T-helper 2 cell treated with Interferon-gamma antibody and Interleukin-4, amounts not matched to agents 5 μg/mL and 100 μg/mL, for 36 hours (primary cell): ENCODE data around the gene CHSY1.

ENCODE experiments used
- DNase-seq: peaks from one replicate; pipeline ENCODE4 v3.0.0; 2021; ENCODE audit warnings: low spot score
- H3K27ac Mint-ChIP-seq: one replicate; pipeline ENCODE4 v1.8.0; 2021; ENCODE audit warnings: mild to moderate bottlenecking, mixed read lengths
- H3K27me3 Mint-ChIP-seq: one replicate; pipeline ENCODE4 v1.8.0; 2021; ENCODE audit warnings: low read depth, mixed read lengths
- H3K36me3 Mint-ChIP-seq: one replicate; pipeline ENCODE4 v1.8.0; 2021; ENCODE audit warnings: low read depth, mixed read lengths
- H3K4me1 Mint-ChIP-seq: one replicate; pipeline ENCODE4 v1.8.0; 2021; ENCODE audit warnings: low read depth, mixed read lengths
- H3K4me3 Mint-ChIP-seq: one replicate; pipeline ENCODE4 v1.8.0; 2022; ENCODE audit warnings: mild to moderate bottlenecking, moderate library complexity, mixed read lengths
- H3K9me3 Mint-ChIP-seq: one replicate; pipeline ENCODE4 v1.8.0; 2021; ENCODE audit warnings: mixed read lengths

Gene CHSY1

GRCh38 chr15:101156061-101156460, 95.8 kb downstream of the CHSY1 start:
- H3K9me3 Mint-ChIP-seq = no peaks in the 10 kb centered on the region
- no peaks in the 10 kb centered on the region for H3K27me3 Mint-ChIP-seq
- peaks cover 25% of the 10 kb centered on the region for H3K4me1 Mint-ChIP-seq
- DNase-seq = no peak
- no peaks in the 10 kb centered on the region for H3K36me3 Mint-ChIP-seq
- H3K27ac Mint-ChIP-seq = no peak overlapping the region
- H3K4me3 Mint-ChIP-seq = no peak overlapping the region

- no peak overlapping the region for H3K27ac Mint-ChIP-seq
- no peaks in the 10 kb centered on the region for H3K36me3 Mint-ChIP-seq
Measured at GRCh38 chr15:101153801-101154656, 97.8 kb downstream of the CHSY1 start.

GRCh38 chr15:101152914-101153313, 98.9 kb downstream of the CHSY1 start:
- Mint-ChIP-seq H3K36me3 (no peaks in the 10 kb centered on the region), H3K4me1 (peaks cover 18% of the 10 kb centered on the region), H3K27me3 (no peaks in the 10 kb centered on the region), H3K27ac (no peak overlapping the region), H3K4me3 (no peak overlapping the region), H3K9me3 (no peaks in the 10 kb centered on the region)
- DNase-seq = no peak

More at GRCh38 chr15:101153801-101154656, 97.8 kb downstream of the CHSY1 start:
- Mint-ChIP-seq H3K27me3 (no peaks in the 10 kb centered on the region), H3K4me3 (no peak overlapping the region), H3K9me3 (no peaks in the 10 kb centered on the region), H3K4me1 (peaks cover 17% of the 10 kb centered on the region)
- no peak for DNase-seq

GRCh38 chr15:101151288-101151687, 100.6 kb downstream of the CHSY1 start:
- Mint-ChIP-seq H3K4me1 (peaks cover 21% of the 10 kb centered on the region), H3K36me3 (no peaks in the 10 kb centered on the region), H3K4me3 (peak overlapping the region; percentile 5), H3K27me3 (peaks cover 2% of the 10 kb centered on the region), H3K9me3 (no peaks in the 10 kb centered on the region), H3K27ac (no peak overlapping the region)
- no peak for DNase-seq

GRCh38 chr15:101150723-101151040, 101.2 kb downstream of the CHSY1 start:
- no peaks in the 10 kb centered on the region for H3K9me3 Mint-ChIP-seq
- H3K4me3 Mint-ChIP-seq = no peak overlapping the region
- no peaks in the 10 kb centered on the region for H3K36me3 Mint-ChIP-seq
- no peak for DNase-seq
- peaks cover 2% of the 10 kb centered on the region for H3K27me3 Mint-ChIP-seq
- H3K4me1 Mint-ChIP-seq = peaks cover 24% of the 10 kb centered on the region
- no peak overlapping the region for H3K27ac Mint-ChIP-seq

GRCh38 chr15:101149864-101150722, 101.8 kb downstream of the CHSY1 start:
- Mint-ChIP-seq H3K27ac (no peak overlapping the region), H3K27me3 (peaks cover 2% of the 10 kb centered on the region), H3K4me1 (peaks cover 25% of the 10 kb centered on the region), H3K9me3 (no peaks in the 10 kb centered on the region), H3K36me3 (no peaks in the 10 kb centered on the region), H3K4me3 (no peak overlapping the region)
- DNase-seq = no peak

- H3K4me1 Mint-ChIP-seq = peaks cover 30% of the 10 kb centered on the region
- H3K36me3 Mint-ChIP-seq = no peaks in the 10 kb centered on the region
- no peaks in the 10 kb centered on the region for H3K9me3 Mint-ChIP-seq
- no peak for DNase-seq
- peaks cover 2% of the 10 kb centered on the region for H3K27me3 Mint-ChIP-seq
- no peak overlapping the region for H3K27ac Mint-ChIP-seq
- no peak overlapping the region for H3K4me3 Mint-ChIP-seq
Measured at GRCh38 chr15:101148881-101149664, 102.8 kb downstream of the CHSY1 start.

GRCh38 chr15:101148166-101148880, 103.5 kb downstream of the CHSY1 start:
- Mint-ChIP-seq H3K27ac (no peak overlapping the region), H3K4me1 (peaks cover 30% of the 10 kb centered on the region), H3K4me3 (no peak overlapping the region), H3K36me3 (no peaks in the 10 kb centered on the region), H3K27me3 (peaks cover 2% of the 10 kb centered on the region), H3K9me3 (no peaks in the 10 kb centered on the region)
- DNase-seq = no peak

- Mint-ChIP-seq H3K27me3 (peaks cover 2% of the 10 kb centered on the region), H3K27ac (no peak overlapping the region), H3K4me3 (no peak overlapping the region), H3K4me1 (peaks cover 30% of the 10 kb centered on the region), H3K9me3 (no peaks in the 10 kb centered on the region), H3K36me3 (no peaks in the 10 kb centered on the region)
- DNase-seq = no peak
Measured at GRCh38 chr15:101147181-101147580, 104.7 kb downstream of the CHSY1 start.

- H3K4me3 Mint-ChIP-seq = no peak overlapping the region
- no peak overlapping the region for H3K27ac Mint-ChIP-seq
- H3K36me3 Mint-ChIP-seq = no peaks in the 10 kb centered on the region
- peaks cover 2% of the 10 kb centered on the region for H3K27me3 Mint-ChIP-seq
- no peaks in the 10 kb centered on the region for H3K9me3 Mint-ChIP-seq
- H3K4me1 Mint-ChIP-seq = peaks cover 26% of the 10 kb centered on the region
- DNase-seq = no peak
Measured at GRCh38 chr15:101146118-101146702, 105.6 kb downstream of the CHSY1 start.

GRCh38 chr15:101145362-101145761, 106.5 kb downstream of the CHSY1 start:
- Mint-ChIP-seq H3K9me3 (no peaks in the 10 kb centered on the region), H3K4me3 (no peak overlapping the region)
- DNase-seq = no peak

GRCh38 chr15:101143321-101143720, 108.5 kb downstream of the CHSY1 start:
- H3K4me3 Mint-ChIP-seq = no peak overlapping the region
- peaks cover 2% of the 10 kb centered on the region for H3K27me3 Mint-ChIP-seq
- peaks cover 19% of the 10 kb centered on the region for H3K4me1 Mint-ChIP-seq
- DNase-seq = no peak
- H3K27ac Mint-ChIP-seq = no peak overlapping the region
- no peaks in the 10 kb centered on the region for H3K9me3 Mint-ChIP-seq
- H3K36me3 Mint-ChIP-seq = no peaks in the 10 kb centered on the region

More at GRCh38 chr15:101145362-101145761, 106.5 kb downstream of the CHSY1 start:
- Mint-ChIP-seq H3K4me1 (peaks cover 21% of the 10 kb centered on the region), H3K27ac (no peak overlapping the region), H3K36me3 (no peaks in the 10 kb centered on the region), H3K27me3 (peaks cover 2% of the 10 kb centered on the region)

GRCh38 chr15:101142711-101143110, 109.1 kb downstream of the CHSY1 start:
- peaks cover 2% of the 10 kb centered on the region for H3K27me3 Mint-ChIP-seq
- H3K36me3 Mint-ChIP-seq = no peaks in the 10 kb centered on the region
- no peak overlapping the region for H3K27ac Mint-ChIP-seq
- peaks cover 18% of the 10 kb centered on the region for H3K4me1 Mint-ChIP-seq
- H3K9me3 Mint-ChIP-seq = no peaks in the 10 kb centered on the region
- no peak for DNase-seq
- H3K4me3 Mint-ChIP-seq = no peak overlapping the region
